H9 (cell line): ENCODE measurements around the gene S100A2. TPM values are rescaled to one million over a fixed set of nuclear protein-coding genes. Genes with fewer than 3 reads are reported as not detected.

Experiments
- DNase-seq: peaks from one replicate; pipeline ENCODE4 v3.0.0-alpha.2; 2017
- H2AFZ ChIP-seq: one replicate; pipeline ENCODE4 v1.6.1; 2013; ENCODE audit warnings: mild to moderate bottlenecking, low read length, control low read depth, moderate library complexity
- H2AK5ac ChIP-seq: 2 replicates; pipeline ENCODE4 v1.6.1; 2013; ENCODE audit warnings: low read length, control low read depth, mixed read lengths; ENCODE audit not compliant: insufficient read length
- H2BK120ac ChIP-seq: one replicate; pipeline ENCODE4 v1.6.1; 2013; ENCODE audit warnings: low read depth, mild to moderate bottlenecking, low read length, control low read depth, inconsistent platforms; ENCODE audit not compliant: poor library complexity, severe bottlenecking
- H2BK12ac ChIP-seq: 2 replicates; pipeline ENCODE4 v1.6.1; 2013; ENCODE audit warnings: low read length, control low read depth, mixed read lengths, low read depth; ENCODE audit not compliant: insufficient read length
- H2BK15ac ChIP-seq: 2 replicates; pipeline ENCODE4 v1.6.1; 2013; ENCODE audit warnings: low read depth, low read length, control low read depth
- H2BK20ac ChIP-seq: one replicate; pipeline ENCODE4 v1.6.1; 2013; ENCODE audit warnings: low read depth, mild to moderate bottlenecking, low read length, control low read depth, inconsistent platforms; ENCODE audit not compliant: poor library complexity, severe bottlenecking
- H2BK5ac ChIP-seq: 2 replicates; pipeline ENCODE4 v1.6.1; 2013; ENCODE audit warnings: low read length, control low read depth, mixed read lengths; ENCODE audit not compliant: insufficient read length
- H3K14ac ChIP-seq: 2 replicates; pipeline ENCODE4 v1.6.1; 2013; ENCODE audit warnings: low read length, control low read depth; ENCODE audit not compliant: insufficient read depth
- H3K18ac ChIP-seq: 2 replicates; pipeline ENCODE4 v1.6.1; 2013; ENCODE audit warnings: low read depth, mild to moderate bottlenecking, mixed read lengths, low read length, control low read depth; ENCODE audit not compliant: insufficient read length
- H3K23ac ChIP-seq: 2 replicates; pipeline ENCODE4 v1.6.1; 2013; ENCODE audit warnings: low read length, control low read depth, mixed read lengths, low read depth; ENCODE audit not compliant: insufficient read length
- H3K23me2 ChIP-seq: 2 replicates; pipeline ENCODE4 v1.6.1; 2013; ENCODE audit warnings: low read depth, mild to moderate bottlenecking, mixed read lengths, low read length, control low read depth; ENCODE audit not compliant: insufficient read length, poor library complexity, severe bottlenecking
- H3K27ac ChIP-seq: 2 replicates; pipeline ENCODE4 v1.5.1; 2013; ENCODE audit warnings: low read length, control low read depth, mixed read lengths, low read depth; ENCODE audit not compliant: insufficient read length
- H3K27me3 ChIP-seq: 2 replicates; pipeline ENCODE4 v1.6.1; 2013; ENCODE audit warnings: low read length, control low read depth, inconsistent platforms; ENCODE audit not compliant: insufficient read depth
- H3K4ac ChIP-seq: 2 replicates; pipeline ENCODE4 v1.6.1; 2013; ENCODE audit warnings: low read depth, mild to moderate bottlenecking, control low read depth, inconsistent platforms, low read length, moderate library complexity
- H3K4me1 ChIP-seq: 2 replicates; pipeline ENCODE4 v1.6.1; 2013; ENCODE audit warnings: low read length, control low read depth, inconsistent platforms; ENCODE audit not compliant: insufficient read depth
- H3K4me2 ChIP-seq: 2 replicates; pipeline ENCODE4 v1.6.1; 2013; ENCODE audit warnings: low read length, control low read depth, mixed read lengths; ENCODE audit not compliant: insufficient read length, insufficient read depth
- H3K56ac ChIP-seq: 2 replicates; pipeline ENCODE4 v1.6.1; 2013; ENCODE audit warnings: low read depth, mild to moderate bottlenecking, mixed read lengths, low read length, control low read depth; ENCODE audit not compliant: insufficient read length
- H3K79me1 ChIP-seq: 2 replicates; pipeline ENCODE4 v1.6.1; 2013; ENCODE audit warnings: low read depth, mild to moderate bottlenecking, moderate library complexity, low read length, control low read depth, inconsistent platforms; ENCODE audit not compliant: insufficient read depth, poor library complexity, severe bottlenecking
- H3K79me2 ChIP-seq: 2 replicates; pipeline ENCODE4 v1.6.1; 2013; ENCODE audit warnings: low read length, control low read depth, inconsistent platforms; ENCODE audit not compliant: insufficient read depth
- H3K9ac ChIP-seq: 2 replicates; pipeline ENCODE4 v1.6.1; 2013; ENCODE audit warnings: low read length, control low read depth, mixed read lengths; ENCODE audit not compliant: insufficient read length; ENCODE audit errors: extremely low read depth
- H3K9me3 ChIP-seq: one replicate; pipeline ENCODE4 v1.6.1; 2013; ENCODE audit warnings: low read depth, low read length, inconsistent platforms; ENCODE audit not compliant: control insufficient read depth
- H3T11ph ChIP-seq: one replicate; pipeline ENCODE4 v1.6.1; 2013; ENCODE audit warnings: mild to moderate bottlenecking, low read length, control low read depth, inconsistent platforms
- H4K20me1 ChIP-seq: one replicate; pipeline ENCODE4 v1.6.1; 2013; ENCODE audit not compliant: control insufficient read depth, insufficient read length, insufficient read depth
- H4K5ac ChIP-seq: 2 replicates; pipeline ENCODE4 v1.6.1; 2013; ENCODE audit warnings: low read depth, mild to moderate bottlenecking, mixed read lengths, low read length, control low read depth; ENCODE audit not compliant: insufficient read length
- H4K8ac ChIP-seq: replicated peaks from 2 replicates; pipeline ENCODE4 v1.6.1; 2013; ENCODE audit warnings: low read length, control low read depth, mixed read lengths, low read depth; ENCODE audit not compliant: insufficient read length
- H4K91ac ChIP-seq: 2 replicates; pipeline ENCODE4 v1.6.1; 2013; ENCODE audit warnings: low read depth, mild to moderate bottlenecking, moderate library complexity, mixed read lengths, low read length, control low read depth; ENCODE audit not compliant: insufficient read length
- H3K27ac Mint-ChIP-seq, 3 experiments: 2 replicates in 2 of 3; 3 replicates in 1 of 3; pipeline ENCODE4 v1.8.0; 2020 to 2021; ENCODE audit warnings: mixed read lengths in 3 of 3, mild to moderate bottlenecking in 1 of 3, moderate library complexity in 1 of 3
- H3K27me3 Mint-ChIP-seq: 2 replicates; pipeline ENCODE4 v1.8.0; 2021; ENCODE audit warnings: low read depth, mild to moderate bottlenecking, moderate library complexity, mixed read lengths
- H3K36me3 Mint-ChIP-seq, 3 experiments: 2 replicates in 2 of 3; 3 replicates in 1 of 3; pipeline ENCODE4 v1.8.0; 2020 to 2021; ENCODE audit warnings: low read depth in 3 of 3, mixed read lengths in 3 of 3; ENCODE audit not compliant: insufficient read depth in 1 of 3
- H3K4me1 Mint-ChIP-seq, 2 experiments: 2 replicates each; pipeline ENCODE4 v1.8.0; 2020; ENCODE audit warnings: mixed read lengths in 2 of 2
- H3K4me3 Mint-ChIP-seq, 2 experiments: 2 replicates in 1 of 2; 3 replicates in 1 of 2; pipeline ENCODE4 v1.8.0; 2020 to 2021; ENCODE audit warnings: mild to moderate bottlenecking in 2 of 2, mixed read lengths in 2 of 2, moderate library complexity in 1 of 2
- H3K9me3 Mint-ChIP-seq, 2 experiments: 2 replicates in 1 of 2; 3 replicates in 1 of 2; pipeline ENCODE4 v1.8.0; 2020; ENCODE audit warnings: mild to moderate bottlenecking in 2 of 2, mixed read lengths in 2 of 2, moderate library complexity in 1 of 2
- CTCF ChIP-seq: fragments of 200-600 bp; sonication (generic); conservative IDR thresholded peaks from 3 replicates; pipeline ENCODE4 v1.8.0; 2021; ENCODE audit warnings: antibody characterized with exemption, mild to moderate bottlenecking
- WGBS: extraction: QIAGEN DNeasy Blood & Tissue Kit; methylation state at CpG from one replicate; pipeline ENCODE4 v1.1.7; 2013; ENCODE audit warnings: missing lambda C conversion rate, low lambda C conversion rate, mixed read lengths; ENCODE audit not compliant: insufficient read length; ENCODE audit errors: extremely low coverage; 5-methylcytosine and 5-hydroxymethylcytosine counted together
- total RNA-seq: library from RNA; stranded (reverse); gene quantifications from 2 replicates; pipeline ENCODE4 v1.2.1, GENCODE V29; 2021

S100A2 gene
- total RNA-seq, 1 experiment from 2014 or later = 0.57 TPM

- H3K36me3 Mint-ChIP-seq = no peaks in the 10 kb centered on the region
- Histone ChIP-seq H3K79me2 (no peaks in the 10 kb centered on the region), H2AK5ac (no peak overlapping the region), H3K56ac (no peak overlapping the region), H3K27me3 (no peaks in the 10 kb centered on the region; the same call in 1 of the 2 replicates), H2BK120ac (no peak overlapping the region), H3K27ac (no peak overlapping the region), H4K91ac (no peak overlapping the region), H3K23ac (no peak overlapping the region), H3K9me3 (no peaks in the 10 kb centered on the region), H2BK12ac (no peak overlapping the region), H3K4me1 (peaks cover 6% of the 10 kb centered on the region; the same call in 1 of the 2 replicates), H2BK15ac (no peak overlapping the region), H3K4me2 (peak overlapping the region; percentile 56), H3T11ph (no peak overlapping the region), H4K5ac (no peak overlapping the region), H2BK5ac (no peak overlapping the region), H3K23me2 (no peaks in the 10 kb centered on the region), H2BK20ac (no peak overlapping the region), H4K20me1 (no peaks in the 10 kb centered on the region), H3K9ac (no peak overlapping the region), H3K18ac (no peak overlapping the region), H3K14ac (no peak overlapping the region), H4K8ac (no peak overlapping the region), H2AFZ (no peak overlapping the region), H3K4ac (no peak overlapping the region), H3K79me1 (no peaks in the 10 kb centered on the region)
- H3K4me1 Mint-ChIP-seq = peaks cover 29 to 36% of the 10 kb centered on the region in 2 experiments
- H3K27me3 Mint-ChIP-seq = no peaks in the 10 kb centered on the region; the same call in 1 of the 2 replicates
- H3K27ac Mint-ChIP-seq = peak overlapping the region in 2 of 3 experiments; percentile 37 to 44; a peak in 3 of 7 replicates
- WGBS = no CpG with 5 or more reads among the region's 34 CpGs
- peak overlapping the region; percentile 60 to 72 for H3K4me3 Mint-ChIP-seq
- DNase-seq = peak; percentile 95
- H3K9me3 Mint-ChIP-seq = no peaks in the 10 kb centered on the region
- TF ChIP-seq CTCF = peak; percentile 95
These were observed 32.7 kb downstream of the S100A2 start for GRCh38 chr1:153532769-153533599.
